A549 treated with dexamethasone at 1 μM for 4 hours (cell line): ENCODE results near the gene FGF13. TPM values are rescaled to one million over a fixed set of nuclear protein-coding genes. Genes with fewer than 3 reads are reported as not detected.

Experiments used
- total RNA-seq: library from RNA; stranded (reverse); fragments of 200-300 nt; extraction: Qiagen RNA extraction; gene quantifications from 5 replicates; pipeline ENCODE4 v1.2.3, GENCODE V29; 2022

The FGF13 gene
- total RNA-seq, result 0.05 to 0.06 TPM in 2 of 5 replicates, not detected in the others

GRCh38 chrX:138711399-138712347, at the start of gene FGF13:
Gene FGF13, minus strand, starts transcription at chrX:138711717. Its CDS starts 714 bp downstream, at chrX:138711003.

